GM21825 (cell line): ENCODE results near the gene MRPS35.

ENCODE experiments used
- ATAC-seq: cut with Tn5 transposase; IDR thresholded peaks from one replicate; pipeline ENCODE4 v1.9.1; 2021; ENCODE audit warnings: mild to moderate bottlenecking, moderate library complexity; ENCODE audit not compliant: unreplicated experiment

The MRPS35 gene

GRCh38 chr12:27802936-27803335, 92.3 kb downstream of the MRPS35 start:
- ATAC-seq, result no peak

GRCh38 chr12:27805238-27805637, 94.6 kb downstream of the MRPS35 start:
- ATAC-seq, result no peak
